ENCODE data around the gene ADRM1. TPM values are rescaled to one million over a fixed set of nuclear protein-coding genes. Genes with fewer than 3 reads are reported as not detected.

ADRM1 gene
- total and polyA plus RNA-seq, 2 of the 4 experiments (the other 2 are of a cell fraction): 103 to 149 TPM

- Histone ChIP-seq H4K5ac (ENCODE audit: low read depth, low read length) (no peak overlapping the region), H3K79me1 (ENCODE audit: low read depth in 1 of 2, low read length in 2 of 2) (no peaks in the 10 kb centered on the region), H3K18ac (ENCODE audit: low read depth, low read length) (no peak overlapping the region), H2AFZ (replicated peaks; ENCODE audit: low read length, poor library complexity) (no peak overlapping the region), H3K9me3 (ENCODE audit: control insufficient read depth, insufficient read depth, low read length) (no peaks in the 10 kb centered on the region), H3K4me1 (ENCODE audit: control insufficient read depth, insufficient read depth, low read length) (no peaks in the 10 kb centered on the region; the same call in 1 of the 2 replicates), H4K20me1 (ENCODE audit: insufficient read depth, low read length) (no peaks in the 10 kb centered on the region), H3K4me3 (ENCODE audit: insufficient read depth, low read depth, low read length) (no peak overlapping the region), H3K27ac (ENCODE audit: insufficient read depth, low read length) (no peak overlapping the region), H2BK15ac (ENCODE audit: low read depth, low read length) (no peak overlapping the region), H2BK5ac (ENCODE audit: low read depth, low read length, poor library complexity, severe bottlenecking) (no peak overlapping the region), H4K91ac (ENCODE audit: insufficient read depth, low read depth, low read length) (no peak overlapping the region), H2AK9ac (replicated peaks; ENCODE audit: low read depth, low read length, poor library complexity) (no peak overlapping the region), H3K4ac (ENCODE audit: low read depth, low read length) (no peak overlapping the region), H3K36me3 (ENCODE audit: control insufficient read depth, insufficient read depth, low read length) (peaks cover 9% of the 10 kb centered on the region; the same call in 1 of the 2 replicates), H3K23ac (ENCODE audit: low read depth, low read length) (no peak overlapping the region), H4K8ac (ENCODE audit: low read depth in 2 of 2, low read length in 2 of 2) (no peak overlapping the region), H3K9me1 (ENCODE audit: insufficient read depth, low read length) (peaks cover 2% of the 10 kb centered on the region; the same call in 1 of the 2 replicates), H3K56ac (ENCODE audit: extremely low read depth, insufficient read depth, low read length) (no peak overlapping the region), H3K27me3 (ENCODE audit: control insufficient read depth, insufficient read depth, low read length) (no peaks in the 10 kb centered on the region), H3K14ac (replicated peaks; ENCODE audit: low read depth, low read length) (no peak overlapping the region), H3K9ac (ENCODE audit: low read depth, low read length) (no peak overlapping the region), H3K4me2 (ENCODE audit: low read depth, low read length) (no peak overlapping the region), H2AK5ac (ENCODE audit: low read depth, low read length) (no peak overlapping the region), H2BK20ac (ENCODE audit: low read depth, low read length) (no peak overlapping the region), H2BK120ac (ENCODE audit: low read depth, low read length) (no peak overlapping the region)
- no peak for DNase-seq
- BruUV-seq (replicated peaks): no TSS peak
- intact Hi-C loops (cut with micrococcal nuclease) (no loop called here), dilution Hi-C loops (cut with HindIII; ENCODE audit: low sequenced_read_pairs, unreplicated experiment) (no loop called here), in situ Hi-C loops (cut with MboI; ENCODE audit: low sequenced_read_pairs) (no loop called here)
- ChIA-PET POLR2A (ENCODE audit: unreplicated experiment) (interaction anchor here (0.6 kb wide), 1 partner anchor 67 kb away, joined by 4 read pairs; no protein-coding TSS in a partner anchor), CTCF (no interaction called here)
- whole genome bisulfite sequencing, 2 experiments (ENCODE audit: extremely low coverage in 2 of 2, insufficient read length in 1 of 2): no CpG with 5 or more reads among the region's 1 CpG
- TF ChIP-seq, protein P1, sequence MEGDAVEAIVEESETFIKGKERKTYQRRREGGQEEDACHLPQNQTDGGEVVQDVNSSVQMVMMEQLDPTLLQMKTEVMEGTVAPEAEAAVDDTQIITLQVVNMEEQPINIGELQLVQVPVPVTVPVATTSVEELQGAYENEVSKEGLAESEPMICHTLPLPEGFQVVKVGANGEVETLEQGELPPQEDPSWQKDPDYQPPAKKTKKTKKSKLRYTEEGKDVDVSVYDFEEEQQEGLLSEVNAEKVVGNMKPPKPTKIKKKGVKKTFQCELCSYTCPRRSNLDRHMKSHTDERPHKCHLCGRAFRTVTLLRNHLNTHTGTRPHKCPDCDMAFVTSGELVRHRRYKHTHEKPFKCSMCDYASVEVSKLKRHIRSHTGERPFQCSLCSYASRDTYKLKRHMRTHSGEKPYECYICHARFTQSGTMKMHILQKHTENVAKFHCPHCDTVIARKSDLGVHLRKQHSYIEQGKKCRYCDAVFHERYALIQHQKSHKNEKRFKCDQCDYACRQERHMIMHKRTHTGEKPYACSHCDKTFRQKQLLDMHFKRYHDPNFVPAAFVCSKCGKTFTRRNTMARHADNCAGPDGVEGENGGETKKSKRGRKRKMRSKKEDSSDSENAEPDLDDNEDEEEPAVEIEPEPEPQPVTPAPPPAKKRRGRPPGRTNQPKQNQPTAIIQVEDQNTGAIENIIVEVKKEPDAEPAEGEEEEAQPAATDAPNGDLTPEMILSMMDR (conservative IDR thresholded peaks at IDR 0.05; ENCODE audit: low read depth, low read length): no peak
- TF ChIP-seq NFE2L2 (IDR thresholded peaks at IDR 0.05; ENCODE audit: low read depth, low read length) (no peak), BHLHE40 (IDR thresholded peaks at IDR 0.05; ENCODE audit: low read depth, low read length) (no peak)
- ATAC-seq (ENCODE audit: low read depth): no peak
Observed at GRCh38 chr20:62348604-62349003, 45.8 kb downstream of the ADRM1 start.
